ENCODE measurements around the gene MOG. TPM values are rescaled to one million over a fixed set of nuclear protein-coding genes. Genes with fewer than 3 reads are reported as not detected.
A peak's percentile ranks its signal among the peaks of the same experiment; 100 is the strongest.
"Not testable (repeated sequence)": the region's sequence is repeated elsewhere in the genome, so short reads cannot be mapped to it uniquely, and the experiment has no call there.

The MOG gene
- total and polyA plus RNA-seq, 12 donors: not detected

DNA sequence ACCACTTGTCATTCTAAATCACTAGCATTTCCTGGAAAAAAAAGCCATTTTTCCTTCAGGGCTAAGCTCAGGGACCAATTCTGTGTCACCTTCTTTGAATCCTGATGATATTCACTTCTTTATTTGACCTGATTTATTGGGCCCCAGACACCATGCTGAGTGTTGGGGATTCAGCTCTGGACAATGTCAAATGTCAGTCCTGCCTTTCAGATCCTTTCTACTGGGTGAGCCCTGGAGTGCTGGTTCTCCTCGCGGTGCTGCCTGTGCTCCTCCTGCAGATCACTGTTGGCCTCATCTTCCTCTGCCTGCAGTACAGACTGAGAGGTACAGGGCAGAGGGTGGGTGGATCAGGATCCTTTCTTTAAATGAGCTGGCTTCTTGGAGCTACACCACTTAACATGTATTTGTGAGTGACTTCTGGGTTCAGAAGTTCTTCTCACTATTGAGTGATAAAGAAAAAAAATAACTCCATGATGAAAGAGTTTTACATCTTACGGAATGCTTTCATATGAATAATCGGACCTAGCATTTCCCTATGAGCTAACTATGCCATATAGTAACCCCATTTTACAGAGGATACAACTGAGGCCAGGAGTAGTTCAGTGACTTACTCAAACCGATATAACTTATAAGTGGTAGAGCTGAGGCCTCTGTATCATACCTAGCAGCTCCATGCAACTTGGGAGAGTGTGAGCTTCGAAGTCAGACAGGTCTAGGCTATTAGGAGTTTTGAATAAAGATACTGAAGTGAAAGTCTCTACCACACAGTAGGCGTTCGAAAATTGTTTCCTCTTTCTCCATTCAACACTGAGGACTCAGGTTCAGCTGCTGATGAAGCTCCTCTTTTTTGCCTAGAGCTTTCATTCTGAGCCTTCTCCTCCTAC lies 9.3 kb downstream of the MOG start:
- no peaks in the 10 kb centered on the region for H3K4me1 ChIP-seq (replicated peaks in 1 of 2)
- TF ChIP-seq, protein P1, sequence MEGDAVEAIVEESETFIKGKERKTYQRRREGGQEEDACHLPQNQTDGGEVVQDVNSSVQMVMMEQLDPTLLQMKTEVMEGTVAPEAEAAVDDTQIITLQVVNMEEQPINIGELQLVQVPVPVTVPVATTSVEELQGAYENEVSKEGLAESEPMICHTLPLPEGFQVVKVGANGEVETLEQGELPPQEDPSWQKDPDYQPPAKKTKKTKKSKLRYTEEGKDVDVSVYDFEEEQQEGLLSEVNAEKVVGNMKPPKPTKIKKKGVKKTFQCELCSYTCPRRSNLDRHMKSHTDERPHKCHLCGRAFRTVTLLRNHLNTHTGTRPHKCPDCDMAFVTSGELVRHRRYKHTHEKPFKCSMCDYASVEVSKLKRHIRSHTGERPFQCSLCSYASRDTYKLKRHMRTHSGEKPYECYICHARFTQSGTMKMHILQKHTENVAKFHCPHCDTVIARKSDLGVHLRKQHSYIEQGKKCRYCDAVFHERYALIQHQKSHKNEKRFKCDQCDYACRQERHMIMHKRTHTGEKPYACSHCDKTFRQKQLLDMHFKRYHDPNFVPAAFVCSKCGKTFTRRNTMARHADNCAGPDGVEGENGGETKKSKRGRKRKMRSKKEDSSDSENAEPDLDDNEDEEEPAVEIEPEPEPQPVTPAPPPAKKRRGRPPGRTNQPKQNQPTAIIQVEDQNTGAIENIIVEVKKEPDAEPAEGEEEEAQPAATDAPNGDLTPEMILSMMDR (IDR thresholded peaks at IDR 0.05): no peak
- H3K36me3 ChIP-seq (replicated peaks in 1 of 2): no peaks in the 10 kb centered on the region
- H3K27ac ChIP-seq: no peak overlapping the region
- H3K9me3 ChIP-seq (replicated peaks in 1 of 3): no peaks in the 10 kb centered on the region
- peaks cover 21% of the 10 kb centered on the region for H3K27me3 ChIP-seq
- intact Hi-C loops (cut with DNase I): loop anchor here in 1 of 2 donors (5.0 kb wide), 1 partner anchor 441 kb away; no protein-coding TSS in a partner anchor
- 45 to 76% (median 67%) methylated on average over 8 of the region's 8 CpGs for WGBS, 4 donors
- no peak for DNase-seq
- no peak overlapping the region for H3K4me3 ChIP-seq

DNA sequence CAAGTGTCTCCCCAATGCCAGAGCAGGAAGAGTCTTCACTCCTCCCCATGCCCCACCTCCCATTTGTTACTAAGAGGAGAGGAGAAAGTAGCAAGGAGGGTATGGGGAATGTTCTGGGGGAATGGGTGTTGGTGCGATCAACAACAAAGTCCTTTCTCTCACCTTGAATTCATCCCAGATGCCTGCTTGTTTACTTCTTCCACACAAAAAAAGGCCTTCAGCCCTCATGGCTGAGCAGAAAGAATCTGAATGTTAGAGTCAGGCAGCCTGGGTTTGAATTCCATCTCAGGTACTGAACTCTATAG lies 9.9 kb downstream of the MOG start:
- Histone ChIP-seq H3K27ac (no peak overlapping the region), H3K36me3 (replicated peaks in 1 of 2) (no peaks in the 10 kb centered on the region), H3K4me1 (replicated peaks in 1 of 2) (no peaks in the 10 kb centered on the region), H3K4me3 (no peak overlapping the region), H3K27me3 (peaks cover 17% of the 10 kb centered on the region), H3K9me3 (replicated peaks in 1 of 3) (no peaks in the 10 kb centered on the region)
- TF ChIP-seq POLR2A (IDR thresholded peaks at IDR 0.05): no peak
- TF ChIP-seq, protein P1 (IDR thresholded peaks at IDR 0.05): no peak
- intact Hi-C loops (cut with DNase I): loop anchor here in 1 of 2 donors (5.0 kb wide), 1 partner anchor 441 kb away; no protein-coding TSS in a partner anchor
- 74 to 100% (median 89%) methylated on average over 1 of the region's 1 CpG for WGBS, 4 donors
- DNase-seq: no peak

DNA sequence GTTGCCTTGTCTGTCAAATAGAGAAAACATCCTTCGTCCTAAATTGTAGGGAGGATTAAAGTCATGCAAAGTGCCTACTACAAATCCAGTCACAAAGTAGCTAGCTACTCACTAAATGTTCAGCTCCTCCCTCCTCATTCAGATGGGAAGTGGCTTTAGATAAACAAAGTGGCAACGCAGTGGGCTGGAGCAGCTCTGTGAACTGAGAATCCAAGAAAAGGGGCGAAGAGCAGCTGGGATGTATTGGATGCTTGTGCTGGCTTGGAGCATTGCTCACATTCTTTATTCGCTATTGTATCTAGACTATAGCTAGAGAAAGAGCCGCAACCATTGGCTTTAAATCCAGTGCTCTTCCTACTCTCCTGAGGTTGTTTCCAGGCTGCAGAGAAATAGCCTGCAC lies 10.3 kb downstream of the MOG start:
- TF ChIP-seq POLR2A (IDR thresholded peaks at IDR 0.05): no peak
- TF ChIP-seq, protein P1 (IDR thresholded peaks at IDR 0.05): no peak
- H3K27me3 ChIP-seq: peaks cover 15% of the 10 kb centered on the region
- H3K9me3 ChIP-seq (replicated peaks in 1 of 3): no peaks in the 10 kb centered on the region
- no peaks in the 10 kb centered on the region for H3K36me3 ChIP-seq (replicated peaks in 1 of 2)
- H3K27ac ChIP-seq: no peak overlapping the region
- DNase-seq: no peak
- no peak overlapping the region for H3K4me3 ChIP-seq
- H3K4me1 ChIP-seq (replicated peaks in 1 of 2): no peaks in the 10 kb centered on the region
- WGBS, 4 donors: 39 to 64% (median 57%) methylated on average over 5 of the region's 5 CpGs
- intact Hi-C loops (cut with DNase I): loop anchor here in 1 of 2 donors (5.0 kb wide), 1 partner anchor 440 kb away; no protein-coding TSS in a partner anchor

DNA sequence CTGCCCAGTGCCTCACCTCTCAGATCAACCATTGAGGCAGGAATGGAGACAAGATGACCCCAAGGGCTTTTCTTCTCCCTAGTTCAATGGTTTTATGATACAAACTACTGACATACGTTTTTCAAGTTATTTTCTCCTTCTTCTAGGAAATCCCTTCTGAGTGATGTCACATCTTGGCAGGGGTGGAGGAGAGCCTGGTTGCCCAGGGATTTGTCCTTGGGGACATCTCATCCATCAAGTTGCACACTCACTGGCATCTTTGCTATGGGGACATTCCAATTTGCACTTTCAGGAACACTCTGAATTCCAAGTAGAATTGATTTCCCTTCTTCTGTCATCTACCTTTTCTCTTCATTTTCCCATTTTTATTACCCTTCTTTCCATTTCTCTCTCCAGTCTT lies 14.1 kb downstream of the MOG start:
- Histone ChIP-seq H3K36me3 (replicated peaks in 1 of 2) (no peaks in the 10 kb centered on the region), H3K27ac (no peak overlapping the region), H3K9me3 (replicated peaks in 1 of 3) (no peaks in the 10 kb centered on the region), H3K4me3 (no peak overlapping the region), H3K27me3 (no peaks in the 10 kb centered on the region), H3K4me1 (replicated peaks in 1 of 2) (no peaks in the 10 kb centered on the region)
- TF ChIP-seq, protein P1 (IDR thresholded peaks at IDR 0.05): no peak
- no peak for TF ChIP-seq POLR2A (IDR thresholded peaks at IDR 0.05)
- intact Hi-C loops (cut with DNase I): no loop called here
- 14 to 27% (median 20%) methylated on average over 1 of the region's 1 CpG for WGBS, 4 donors
- peak; percentile 61 to 85 (median 71) for DNase-seq

DNA sequence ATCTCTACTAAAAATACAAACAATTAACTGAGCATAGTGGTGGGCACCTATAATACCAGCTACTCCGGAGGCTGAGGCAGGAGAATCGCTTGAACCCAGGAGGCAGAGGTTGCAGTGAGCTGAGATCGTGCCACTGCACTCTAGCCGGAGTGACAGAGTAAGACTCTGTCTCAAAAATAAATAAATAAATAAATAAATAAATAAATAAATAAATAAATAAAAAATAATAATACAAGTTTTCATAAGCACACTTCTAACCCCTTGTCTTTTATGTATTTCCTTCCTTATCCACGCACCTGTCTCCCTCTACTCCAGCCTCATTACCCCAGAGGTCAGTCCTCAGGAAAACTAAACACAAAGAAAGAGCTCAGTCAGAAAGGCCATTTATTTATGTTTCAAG lies 15.2 kb downstream of the MOG start:
- H3K27me3 ChIP-seq; H3K27ac ChIP-seq; intact Hi-C loops (cut with DNase I); DNase-seq; H3K36me3 ChIP-seq (replicated peaks in 1 of 2); H3K4me3 ChIP-seq; H3K4me1 ChIP-seq (replicated peaks in 1 of 2); H3K9me3 ChIP-seq (replicated peaks in 1 of 3): not testable (repeated sequence)
- WGBS, 4 donors: 81 to 92% (median 87%) methylated on average over 5 of the region's 5 CpGs
